Endothelial cell of umbilical vein (primary cell): ENCODE results near the gene TSPO.

Experiments
- EZH2 ChIP-seq: IDR thresholded peaks from 2 replicates; pipeline ENCODE4 v1.6.1; 2012; ENCODE audit warnings: borderline replicate concordance, low read depth, mild to moderate bottlenecking, moderate library complexity, low read length, inconsistent platforms; ENCODE audit not compliant: severe bottlenecking
- JUN ChIP-seq: IDR thresholded peaks from 2 replicates; pipeline ENCODE4 v1.6.1; 2011; ENCODE audit warnings: borderline replicate concordance, low read depth; ENCODE audit not compliant: insufficient read length, insufficient read depth
- POLR2A ChIP-seq: IDR thresholded peaks from 2 replicates; pipeline ENCODE4 v1.6.1; 2012; ENCODE audit warnings: low read depth, mild to moderate bottlenecking, control low read depth, low read length
- POLR2AphosphoS5 ChIP-seq: IDR thresholded peaks from 2 replicates; pipeline ENCODE4 v1.6.1; 2012; ENCODE audit warnings: low read depth, mild to moderate bottlenecking, control low read depth, low read length, moderate library complexity; ENCODE audit not compliant: insufficient read depth
- TF ChIP-seq, protein P1 (sequence below), 2 donors: IDR thresholded peaks; 1 replicate in 1 of 2; 2 replicates in 1 of 2; pipeline ENCODE4 v1.5.1; 2011; ENCODE audit warnings: low read length in 2 of 2, mild to moderate bottlenecking in 2 of 2, moderate library complexity in 2 of 2, control low read depth in 1 of 2, inconsistent platforms in 1 of 2, low read depth in 1 of 2; ENCODE audit not compliant: insufficient read depth in 1 of 2; ENCODE audit errors: extremely low read depth in 1 of 2
- TF ChIP-seq, protein P2 (sequence below): IDR thresholded peaks from 2 replicates; pipeline ENCODE4 v1.6.1; 2011; ENCODE audit not compliant: insufficient read depth, insufficient read length

GRCh38 chr22:43207849-43208702 lies 56.7 kb downstream of the TSPO start:
- TF ChIP-seq, protein P1, sequence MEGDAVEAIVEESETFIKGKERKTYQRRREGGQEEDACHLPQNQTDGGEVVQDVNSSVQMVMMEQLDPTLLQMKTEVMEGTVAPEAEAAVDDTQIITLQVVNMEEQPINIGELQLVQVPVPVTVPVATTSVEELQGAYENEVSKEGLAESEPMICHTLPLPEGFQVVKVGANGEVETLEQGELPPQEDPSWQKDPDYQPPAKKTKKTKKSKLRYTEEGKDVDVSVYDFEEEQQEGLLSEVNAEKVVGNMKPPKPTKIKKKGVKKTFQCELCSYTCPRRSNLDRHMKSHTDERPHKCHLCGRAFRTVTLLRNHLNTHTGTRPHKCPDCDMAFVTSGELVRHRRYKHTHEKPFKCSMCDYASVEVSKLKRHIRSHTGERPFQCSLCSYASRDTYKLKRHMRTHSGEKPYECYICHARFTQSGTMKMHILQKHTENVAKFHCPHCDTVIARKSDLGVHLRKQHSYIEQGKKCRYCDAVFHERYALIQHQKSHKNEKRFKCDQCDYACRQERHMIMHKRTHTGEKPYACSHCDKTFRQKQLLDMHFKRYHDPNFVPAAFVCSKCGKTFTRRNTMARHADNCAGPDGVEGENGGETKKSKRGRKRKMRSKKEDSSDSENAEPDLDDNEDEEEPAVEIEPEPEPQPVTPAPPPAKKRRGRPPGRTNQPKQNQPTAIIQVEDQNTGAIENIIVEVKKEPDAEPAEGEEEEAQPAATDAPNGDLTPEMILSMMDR (IDR thresholded peaks at IDR 0.05; ENCODE audit: extremely low read depth in 1 of 2, insufficient read depth in 1 of 2, low read depth in 1 of 2, low read length in 2 of 2) = no peak
- TF ChIP-seq POLR2A (no peak), POLR2AphosphoS5 (no peak), EZH2 (no peak), JUN (no peak)
- TF ChIP-seq, protein P2, sequence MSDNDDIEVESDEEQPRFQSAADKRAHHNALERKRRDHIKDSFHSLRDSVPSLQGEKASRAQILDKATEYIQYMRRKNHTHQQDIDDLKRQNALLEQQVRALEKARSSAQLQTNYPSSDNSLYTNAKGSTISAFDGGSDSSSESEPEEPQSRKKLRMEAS = no peak
